SK-N-SH (cell line): ENCODE results near the gene PPP1R9A. TPM values are rescaled to one million over a fixed set of nuclear protein-coding genes. Genes with fewer than 3 reads are reported as not detected.

Experiments
- CTCF ChIA-PET: fragments of 300-600, 350-600 bp; formaldehyde crosslinking; extraction: SDS; loops from one replicate; lab custom pipeline; 2021; lab: Yijun Ruan, JAX
- POLR2A ChIA-PET: fragments of 350-600 bp; sonication (Branson Sonifier 250); formaldehyde crosslinking; extraction: SDS; loops from one replicate; lab custom pipeline; 2020; ENCODE audit warnings: antibody characterized with exemption, inconsistent platforms; lab: Yijun Ruan, JAX
- DNase-seq: peaks from one replicate; pipeline ENCODE4 v3.0.0; 2012
- H2AFZ ChIP-seq: fragments of 200-600 bp; sonication (generic); 2 replicates; pipeline ENCODE4 v1.8.1; 2016; ENCODE audit warnings: antibody characterized with exemption, mild to moderate bottlenecking, low read depth
- H3F3A ChIP-seq: fragments of 200-600 bp; sonication (generic); replicated peaks from 2 replicates; pipeline ENCODE3; 2016; ENCODE audit warnings: antibody characterized with exemption, mild to moderate bottlenecking; ENCODE audit not compliant: insufficient read depth
- H3K27ac ChIP-seq, 2 experiments: fragments of 200-500 bp in 1 of 2; fragments of 200-600 bp in 1 of 2; sonication (Bioruptor generic) in 1 of 2; sonication (generic), shearing (Covaris generic) in 1 of 2; 2 replicates each; pipeline versions ENCODE4 v1.5.1 to v1.6.1; 2014 to 2016; ENCODE audit warnings: low read depth in 2 of 2, inconsistent platforms in 1 of 2, low read length in 1 of 2, mild to moderate bottlenecking in 1 of 2, mixed read lengths in 1 of 2
- H3K27me3 ChIP-seq: fragments of 200-600 bp; sonication (generic), shearing (Covaris generic); 2 replicates; pipeline ENCODE4 v1.6.1; 2016; ENCODE audit warnings: mixed run types; ENCODE audit not compliant: insufficient read depth
- H3K36me3 ChIP-seq, 2 experiments: fragments of 200-500 bp in 1 of 2; fragments of 200-600 bp in 1 of 2; sonication (Bioruptor generic) in 1 of 2; sonication (generic) in 1 of 2; replicated peaks in 1 of 2; 2 replicates each; pipeline versions ENCODE3 to v1.5.1; 2014 to 2016; ENCODE audit warnings: low read length in 1 of 2, mild to moderate bottlenecking in 1 of 2; ENCODE audit not compliant: insufficient read depth in 2 of 2, control insufficient read depth in 1 of 2
- H3K4me1 ChIP-seq, 2 experiments: fragments of 200-500 bp in 1 of 2; fragments of 200-600 bp in 1 of 2; sonication (Bioruptor generic) in 1 of 2; sonication (generic), shearing (Covaris generic) in 1 of 2; 2 replicates each; pipeline versions ENCODE4 v1.5.1 to v1.6.1; 2014 to 2016; ENCODE audit warnings: low read depth in 1 of 2, low read length in 1 of 2, mixed run types in 1 of 2; ENCODE audit not compliant: insufficient read depth in 2 of 2, control insufficient read depth in 1 of 2
- H3K4me2 ChIP-seq: fragments of 200-600 bp; sonication (generic), shearing (Covaris generic); 2 replicates; pipeline ENCODE4 v1.6.1; 2017; ENCODE audit warnings: mixed run types
- H3K4me3 ChIP-seq, 2 experiments: fragments of 200-500 bp in 1 of 2; fragments of 200-600 bp in 1 of 2; sonication (Bioruptor generic) in 1 of 2; sonication (generic), shearing (Covaris generic) in 1 of 2; 2 replicates each; pipeline versions ENCODE4 v1.5.1 to v1.8.1; 2014 to 2016; ENCODE audit warnings: low read depth in 2 of 2, inconsistent platforms in 1 of 2, low read length in 1 of 2, mild to moderate bottlenecking in 1 of 2, mixed read lengths in 1 of 2, moderate library complexity in 1 of 2
- H3K79me2 ChIP-seq: fragments of 200-600 bp; sonication (generic); 2 replicates; pipeline ENCODE4 v1.8.1; 2017; ENCODE audit warnings: mild to moderate bottlenecking; ENCODE audit not compliant: insufficient read depth
- H3K9ac ChIP-seq: fragments of 200-600 bp; sonication (generic); 2 replicates; pipeline ENCODE4 v1.6.1; 2017; ENCODE audit warnings: mixed run types
- H3K9me2 ChIP-seq: fragments of 200-600 bp; sonication (generic); 2 replicates; pipeline ENCODE4 v1.6.1; 2017; ENCODE audit warnings: mixed run types
- H3K9me3 ChIP-seq: fragments of 200-600 bp; sonication (generic); 2 replicates; pipeline ENCODE4 v1.6.1; 2017; ENCODE audit warnings: mixed run types, mild to moderate bottlenecking, moderate library complexity
- H4K20me1 ChIP-seq: fragments of 200-600 bp; sonication (generic); 2 replicates; pipeline ENCODE4 v1.6.1; 2017; ENCODE audit warnings: mild to moderate bottlenecking, mixed run types; ENCODE audit not compliant: insufficient read depth
- ELF1 ChIP-seq: IDR thresholded peaks from 2 replicates; pipeline ENCODE4 v1.4.0; 2012
- GABPA ChIP-seq: IDR thresholded peaks from 2 replicates; pipeline ENCODE4 v1.4.0; 2012; ENCODE audit warnings: low read depth, mild to moderate bottlenecking
- GATA2 ChIP-seq: sonication (generic); formaldehyde crosslinking; IDR thresholded peaks from 2 replicates; pipeline ENCODE4 v1.5.0; 2020; ENCODE audit warnings: mild to moderate bottlenecking, missing genetic modification reagents
- MXI1 ChIP-seq: IDR thresholded peaks from 2 replicates; pipeline ENCODE4 v1.6.1; 2012; ENCODE audit warnings: mild to moderate bottlenecking, low read depth, low read length, improper control_type of control experiment
- NRF1 ChIP-seq: IDR thresholded peaks from 2 replicates; pipeline ENCODE4 v1.6.1; 2012; ENCODE audit warnings: low read depth, mild to moderate bottlenecking, low read length
- RAD21 ChIP-seq: IDR thresholded peaks from 2 replicates; pipeline ENCODE4 v1.6.1; 2012; ENCODE audit warnings: mild to moderate bottlenecking, low read length
- RXRA ChIP-seq: IDR thresholded peaks from 2 replicates; pipeline ENCODE4 v1.4.0; 2012; ENCODE audit warnings: low read depth, mild to moderate bottlenecking, borderline replicate concordance
- TAF1 ChIP-seq: IDR thresholded peaks from 2 replicates; pipeline ENCODE4 v1.6.1; 2012; ENCODE audit warnings: low read depth, mild to moderate bottlenecking, low read length, moderate library complexity, borderline replicate concordance
- WGBS: methylation state at CpG from one replicate; pipeline ENCODE4 v1.1.6; 2017; ENCODE audit warnings: low lambda C conversion rate; 5-methylcytosine and 5-hydroxymethylcytosine counted together
- polyA plus RNA-seq, 3 experiments: library from polyadenylated mRNA; depleted of rRNA; stranded (reverse); fragments of >200 nt; gene quantifications; 2 replicates each; pipeline ENCODE4 v1.2.3, GENCODE V29; 2012
- TF ChIP-seq, protein P1 (sequence below): IDR thresholded peaks from 2 replicates; pipeline ENCODE4 v1.4.0; 2012; ENCODE audit warnings: low read depth, borderline replicate concordance
- TF ChIP-seq, protein P2 (sequence below): fragments of 200-600 bp; sonication (generic); IDR thresholded peaks from 2 replicates; pipeline ENCODE4 v1.6.1; 2017; ENCODE audit warnings: antibody characterized with exemption, mild to moderate bottlenecking, moderate library complexity
- TF ChIP-seq, protein P3 (sequence below): IDR thresholded peaks from 2 replicates; pipeline ENCODE4 v1.4.0; 2012; ENCODE audit warnings: low read depth

The PPP1R9A gene
- polyA plus RNA-seq, 1 of the 3 experiments (the other 2 are of a cell fraction), result 0.30 TPM

DNA sequence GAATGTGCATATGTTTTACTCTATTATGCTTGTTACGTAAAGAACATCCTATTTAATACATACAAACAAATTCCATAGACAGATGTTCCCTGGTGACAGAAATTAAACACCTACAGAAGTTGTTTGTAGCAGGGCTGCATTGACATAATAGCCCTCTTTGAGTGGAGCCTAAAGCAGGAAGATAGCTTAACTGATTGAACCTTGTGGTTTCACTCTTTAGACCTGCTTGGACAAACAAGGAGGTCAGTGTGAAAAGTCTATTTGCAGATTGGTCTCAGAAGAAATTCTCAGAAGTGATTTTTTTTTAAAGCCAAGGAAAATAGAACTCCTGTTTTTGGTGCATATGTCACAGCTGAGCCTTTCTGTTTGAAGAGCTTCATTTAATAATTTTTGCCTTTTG is 121.3 kb downstream of the PPP1R9A start:
- H3K27me3 ChIP-seq, result no peaks in the 10 kb centered on the region; the same call in 1 of the 2 replicates
- H3K79me2 ChIP-seq, result no peaks in the 10 kb centered on the region
- 24% methylated on average over 1 of the region's 1 CpG for WGBS
- no peaks in the 10 kb centered on the region for H3K36me3 ChIP-seq
- POLR2A ChIA-PET, result no interaction called here
- no peak overlapping the region for H3K4me2 ChIP-seq
- CTCF ChIA-PET, result no interaction called here
- no peaks in the 10 kb centered on the region for H3K9me2 ChIP-seq
- TF ChIP-seq NRF1 (no peak), TAF1 (no peak)
- no peaks in the 10 kb centered on the region for H3K4me1 ChIP-seq
- DNase-seq, result no peak
- no peaks in the 10 kb centered on the region for H4K20me1 ChIP-seq
- no peaks in the 10 kb centered on the region for H3K9me3 ChIP-seq
- no peak overlapping the region for H3K27ac ChIP-seq
- no peak overlapping the region for H3K4me3 ChIP-seq
- no peak overlapping the region for H2AFZ ChIP-seq
- H3F3A ChIP-seq, result no peaks in the 10 kb centered on the region
- H3K9ac ChIP-seq, result no peak overlapping the region

DNA sequence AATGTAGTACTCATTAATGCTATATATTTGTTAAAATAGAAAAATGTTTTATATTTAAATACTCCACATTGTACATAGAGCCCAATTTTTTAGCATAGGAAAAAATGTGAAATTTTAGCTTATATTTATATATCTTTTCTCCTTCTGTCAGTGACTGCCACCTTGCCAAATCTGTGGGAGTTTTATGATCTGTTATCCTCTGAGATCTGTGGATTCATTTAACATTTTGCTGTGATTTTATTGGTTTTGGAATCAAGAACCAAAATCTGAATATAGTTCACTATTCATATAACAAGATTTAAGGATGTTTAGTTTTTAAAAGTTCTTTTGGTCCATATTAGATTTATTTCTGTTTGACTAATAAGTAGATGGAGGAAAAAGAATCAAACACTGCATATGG is 127.9 kb downstream of the PPP1R9A start:
- CTCF ChIA-PET, result interaction anchor here (0.9 kb wide), 1 partner anchor 1884 kb away, joined by 3 read pairs; no protein-coding TSS in a partner anchor
- TF ChIP-seq, protein P1, sequence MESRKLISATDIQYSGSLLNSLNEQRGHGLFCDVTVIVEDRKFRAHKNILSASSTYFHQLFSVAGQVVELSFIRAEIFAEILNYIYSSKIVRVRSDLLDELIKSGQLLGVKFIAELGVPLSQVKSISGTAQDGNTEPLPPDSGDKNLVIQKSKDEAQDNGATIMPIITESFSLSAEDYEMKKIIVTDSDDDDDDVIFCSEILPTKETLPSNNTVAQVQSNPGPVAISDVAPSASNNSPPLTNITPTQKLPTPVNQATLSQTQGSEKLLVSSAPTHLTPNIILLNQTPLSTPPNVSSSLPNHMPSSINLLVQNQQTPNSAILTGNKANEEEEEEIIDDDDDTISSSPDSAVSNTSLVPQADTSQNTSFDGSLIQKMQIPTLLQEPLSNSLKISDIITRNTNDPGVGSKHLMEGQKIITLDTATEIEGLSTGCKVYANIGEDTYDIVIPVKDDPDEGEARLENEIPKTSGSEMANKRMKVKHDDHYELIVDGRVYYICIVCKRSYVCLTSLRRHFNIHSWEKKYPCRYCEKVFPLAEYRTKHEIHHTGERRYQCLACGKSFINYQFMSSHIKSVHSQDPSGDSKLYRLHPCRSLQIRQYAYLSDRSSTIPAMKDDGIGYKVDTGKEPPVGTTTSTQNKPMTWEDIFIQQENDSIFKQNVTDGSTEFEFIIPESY, result no peak
- TF ChIP-seq, protein P2, sequence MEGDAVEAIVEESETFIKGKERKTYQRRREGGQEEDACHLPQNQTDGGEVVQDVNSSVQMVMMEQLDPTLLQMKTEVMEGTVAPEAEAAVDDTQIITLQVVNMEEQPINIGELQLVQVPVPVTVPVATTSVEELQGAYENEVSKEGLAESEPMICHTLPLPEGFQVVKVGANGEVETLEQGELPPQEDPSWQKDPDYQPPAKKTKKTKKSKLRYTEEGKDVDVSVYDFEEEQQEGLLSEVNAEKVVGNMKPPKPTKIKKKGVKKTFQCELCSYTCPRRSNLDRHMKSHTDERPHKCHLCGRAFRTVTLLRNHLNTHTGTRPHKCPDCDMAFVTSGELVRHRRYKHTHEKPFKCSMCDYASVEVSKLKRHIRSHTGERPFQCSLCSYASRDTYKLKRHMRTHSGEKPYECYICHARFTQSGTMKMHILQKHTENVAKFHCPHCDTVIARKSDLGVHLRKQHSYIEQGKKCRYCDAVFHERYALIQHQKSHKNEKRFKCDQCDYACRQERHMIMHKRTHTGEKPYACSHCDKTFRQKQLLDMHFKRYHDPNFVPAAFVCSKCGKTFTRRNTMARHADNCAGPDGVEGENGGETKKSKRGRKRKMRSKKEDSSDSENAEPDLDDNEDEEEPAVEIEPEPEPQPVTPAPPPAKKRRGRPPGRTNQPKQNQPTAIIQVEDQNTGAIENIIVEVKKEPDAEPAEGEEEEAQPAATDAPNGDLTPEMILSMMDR, result no peak
- no peak for TF ChIP-seq GATA2
- no peak for TF ChIP-seq MXI1
- TF ChIP-seq ELF1, result no peak
- TF ChIP-seq, protein P3, sequence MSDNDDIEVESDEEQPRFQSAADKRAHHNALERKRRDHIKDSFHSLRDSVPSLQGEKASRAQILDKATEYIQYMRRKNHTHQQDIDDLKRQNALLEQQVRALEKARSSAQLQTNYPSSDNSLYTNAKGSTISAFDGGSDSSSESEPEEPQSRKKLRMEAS, result no peak
- no peak for TF ChIP-seq GABPA
- TF ChIP-seq RAD21, result no peak
- TF ChIP-seq RXRA, result no peak
- H3K27me3 ChIP-seq, result no peaks in the 10 kb centered on the region; the same call in 1 of the 2 replicates
- H3K4me3 ChIP-seq, result no peak overlapping the region
- no peaks in the 10 kb centered on the region for H3K4me1 ChIP-seq
- no peak overlapping the region for H3K4me2 ChIP-seq
- no peaks in the 10 kb centered on the region for H3K9me3 ChIP-seq
- H3K9ac ChIP-seq, result no peak overlapping the region
- H3F3A ChIP-seq, result no peaks in the 10 kb centered on the region
- no peaks in the 10 kb centered on the region for H3K79me2 ChIP-seq
- DNase-seq, result no peak
- H3K27ac ChIP-seq, result no peak overlapping the region
- no peak overlapping the region for H2AFZ ChIP-seq
- no peaks in the 10 kb centered on the region for H3K9me2 ChIP-seq
- POLR2A ChIA-PET, result no interaction called here
- H4K20me1 ChIP-seq, result no peaks in the 10 kb centered on the region
- H3K36me3 ChIP-seq, result no peaks in the 10 kb centered on the region
